Retinal pigment epithelial cell (primary cell): ENCODE measurements around the gene EXOC1.

Source experiments
- DNase-seq: peaks from one replicate; pipeline ENCODE4 v3.0.0-alpha.2; 2010; ENCODE audit warnings: low read depth
- H3K4me3 ChIP-seq: 2 replicates; pipeline ENCODE4 v1.5.1; 2011; ENCODE audit warnings: mild to moderate bottlenecking, low read length, control low read depth, moderate library complexity
- CTCF ChIP-seq: conservative IDR thresholded peaks from 2 replicates; pipeline ENCODE4 v1.5.1; 2011; ENCODE audit warnings: low read depth, low read length, control low read depth, inconsistent platforms

EXOC1 gene

GRCh38 chr4:55921093-55921492 lies 67.6 kb downstream of the EXOC1 start:
- no peak overlapping the region for H3K4me3 ChIP-seq
- no peak for TF ChIP-seq CTCF
- no peak for DNase-seq

- TF ChIP-seq CTCF = no peak
- no peak for DNase-seq
- H3K4me3 ChIP-seq = no peak overlapping the region
Measured at GRCh38 chr4:55925241-55925640, 71.8 kb downstream of the EXOC1 start.

- TF ChIP-seq CTCF = no peak
- no peak for DNase-seq
- H3K4me3 ChIP-seq = no peak overlapping the region
Measured at GRCh38 chr4:55926610-55927009, 73.2 kb downstream of the EXOC1 start.

- no peak for TF ChIP-seq CTCF
- no peak overlapping the region for H3K4me3 ChIP-seq
- no peak for DNase-seq
Measured at GRCh38 chr4:55927803-55928437, 74.5 kb downstream of the EXOC1 start.

GRCh38 chr4:55928846-55929245 lies 75.4 kb downstream of the EXOC1 start:
- no peak overlapping the region for H3K4me3 ChIP-seq
- TF ChIP-seq CTCF = no peak
- DNase-seq = no peak

- no peak for TF ChIP-seq CTCF
- H3K4me3 ChIP-seq = no peak overlapping the region
- no peak for DNase-seq
Measured at GRCh38 chr4:55931043-55931442, 77.6 kb downstream of the EXOC1 start.

- no peak overlapping the region for H3K4me3 ChIP-seq
- no peak for TF ChIP-seq CTCF
- DNase-seq = no peak
Measured at GRCh38 chr4:55931833-55932232, 78.4 kb downstream of the EXOC1 start.
